GM21737 (cell line): Measurements from ENCODE around the gene CIZ1.
"Not testable (repeated sequence)": the region's sequence is repeated elsewhere in the genome, so short reads cannot be mapped to it uniquely, and the experiment has no call there.

Source experiments
- ATAC-seq: cut with Tn5 transposase; IDR thresholded peaks from one replicate; pipeline ENCODE4 v1.9.1; 2021; ENCODE audit warnings: mild to moderate bottlenecking, moderate library complexity; ENCODE audit not compliant: unreplicated experiment

CIZ1 gene, protein sequence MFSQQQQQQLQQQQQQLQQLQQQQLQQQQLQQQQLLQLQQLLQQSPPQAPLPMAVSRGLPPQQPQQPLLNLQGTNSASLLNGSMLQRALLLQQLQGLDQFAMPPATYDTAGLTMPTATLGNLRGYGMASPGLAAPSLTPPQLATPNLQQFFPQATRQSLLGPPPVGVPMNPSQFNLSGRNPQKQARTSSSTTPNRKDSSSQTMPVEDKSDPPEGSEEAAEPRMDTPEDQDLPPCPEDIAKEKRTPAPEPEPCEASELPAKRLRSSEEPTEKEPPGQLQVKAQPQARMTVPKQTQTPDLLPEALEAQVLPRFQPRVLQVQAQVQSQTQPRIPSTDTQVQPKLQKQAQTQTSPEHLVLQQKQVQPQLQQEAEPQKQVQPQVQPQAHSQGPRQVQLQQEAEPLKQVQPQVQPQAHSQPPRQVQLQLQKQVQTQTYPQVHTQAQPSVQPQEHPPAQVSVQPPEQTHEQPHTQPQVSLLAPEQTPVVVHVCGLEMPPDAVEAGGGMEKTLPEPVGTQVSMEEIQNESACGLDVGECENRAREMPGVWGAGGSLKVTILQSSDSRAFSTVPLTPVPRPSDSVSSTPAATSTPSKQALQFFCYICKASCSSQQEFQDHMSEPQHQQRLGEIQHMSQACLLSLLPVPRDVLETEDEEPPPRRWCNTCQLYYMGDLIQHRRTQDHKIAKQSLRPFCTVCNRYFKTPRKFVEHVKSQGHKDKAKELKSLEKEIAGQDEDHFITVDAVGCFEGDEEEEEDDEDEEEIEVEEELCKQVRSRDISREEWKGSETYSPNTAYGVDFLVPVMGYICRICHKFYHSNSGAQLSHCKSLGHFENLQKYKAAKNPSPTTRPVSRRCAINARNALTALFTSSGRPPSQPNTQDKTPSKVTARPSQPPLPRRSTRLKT

DNA sequence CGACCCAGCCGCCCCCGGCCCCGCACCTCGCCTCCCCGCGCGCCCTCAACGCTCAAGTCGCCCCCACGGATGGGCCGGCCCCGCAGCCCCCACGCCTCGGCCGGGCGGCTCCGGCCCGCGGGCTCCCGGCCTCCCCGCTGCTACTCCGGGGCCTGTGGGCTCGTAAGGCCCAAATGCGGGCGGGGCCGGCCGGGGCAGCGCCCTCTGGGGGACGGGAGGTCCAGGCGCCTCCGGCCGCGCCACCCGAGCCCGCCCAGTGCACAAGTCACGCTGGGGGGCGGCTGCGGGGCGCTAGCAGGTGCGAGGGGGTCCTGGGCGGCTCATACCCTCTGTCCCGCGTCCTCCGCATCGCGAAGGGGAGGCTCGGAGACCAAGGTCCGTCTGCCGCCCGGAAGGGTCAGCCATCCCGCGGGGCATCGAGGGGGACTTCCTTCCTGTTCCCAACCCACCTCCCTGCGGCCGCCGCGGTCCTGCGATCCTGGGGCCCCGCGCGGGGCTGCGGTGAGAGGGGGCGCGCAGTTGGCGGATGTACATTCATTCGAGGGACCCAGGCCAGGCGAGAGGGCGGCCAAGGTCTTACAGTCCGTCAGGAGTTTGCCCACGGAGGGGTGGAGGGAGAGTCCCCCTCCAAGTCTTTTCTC, at the start of gene CIZ1:
TSS of gene CIZ1 (minus strand) at position 167 of the 641 bp plus-strand sequence. CDS start 715 bp downstream, outside the sequence.
- ATAC-seq, result peak; percentile 75

DNA sequence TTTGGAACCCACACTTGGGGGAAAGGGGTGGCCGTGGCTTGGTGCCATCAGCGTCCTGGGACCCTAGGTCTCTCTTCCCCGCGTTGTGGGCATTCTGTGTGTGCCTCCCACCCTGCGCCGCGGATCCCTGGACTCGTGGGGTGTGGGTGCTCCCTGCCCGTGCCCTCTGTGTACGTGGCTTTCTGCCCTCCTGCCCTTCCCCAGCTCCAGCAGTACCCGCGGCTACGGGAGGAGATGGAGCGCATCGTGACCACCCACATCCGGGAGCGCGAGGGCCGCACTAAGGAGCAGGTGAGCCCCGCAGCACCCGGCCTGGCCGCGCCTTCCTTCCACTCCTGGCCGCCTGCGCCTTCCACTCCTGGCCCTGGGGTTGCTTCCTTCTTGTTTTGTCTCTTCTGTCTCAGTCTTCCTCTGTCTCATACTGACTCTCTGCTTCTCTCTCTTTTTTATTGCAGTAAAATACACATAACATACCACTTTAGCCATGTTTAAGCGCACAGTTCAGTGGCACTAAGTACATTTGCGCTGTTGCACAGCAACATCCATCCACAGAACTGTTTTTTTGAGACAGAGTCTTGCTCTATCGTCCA, 42.5 kb upstream of the CIZ1 start:
- ATAC-seq, result no peak

DNA sequence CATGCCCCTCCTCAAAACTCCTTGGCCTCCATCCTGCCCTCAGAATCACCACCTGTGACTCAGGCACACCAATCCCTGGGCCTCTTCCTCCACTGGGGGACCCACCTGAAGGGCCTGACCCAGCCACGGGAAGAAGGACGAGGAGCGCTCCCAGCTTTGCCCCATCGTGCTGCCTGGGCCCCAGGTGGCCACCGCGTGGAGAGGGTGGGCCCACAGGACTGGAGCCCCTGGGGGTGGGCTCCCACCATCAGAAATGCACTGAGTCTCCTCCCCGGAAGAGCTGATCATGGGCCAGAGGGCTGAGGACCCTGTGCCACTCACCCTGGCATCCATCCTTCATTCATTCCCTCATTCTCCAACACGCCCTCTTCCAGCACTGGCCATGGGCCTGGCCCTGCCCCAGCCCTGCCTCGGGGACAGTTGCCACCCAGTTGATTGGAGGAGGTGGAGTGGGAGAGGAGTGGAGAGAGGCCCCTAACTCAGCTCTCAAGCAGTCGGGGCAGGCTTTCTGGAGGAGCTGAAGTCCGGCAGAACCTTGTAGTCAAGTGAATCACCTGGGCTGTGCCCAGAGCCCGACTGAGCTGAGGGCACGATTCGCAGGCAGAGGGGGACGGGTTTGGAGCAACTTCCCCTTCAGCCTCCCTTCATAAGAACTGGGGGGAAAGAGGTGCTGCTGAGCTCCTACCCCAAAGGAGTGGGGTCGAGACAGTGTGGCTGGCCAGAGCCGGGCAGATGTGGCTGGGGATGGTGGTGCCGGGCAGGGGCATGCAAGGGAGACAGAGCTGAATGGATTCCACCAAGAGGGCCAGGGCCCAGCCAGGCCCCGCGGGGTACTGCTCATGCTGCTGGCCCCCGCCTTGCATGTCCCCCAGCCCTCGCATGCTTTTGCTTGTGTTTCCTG, 41.4 kb upstream of the CIZ1 start:
- ATAC-seq, result no peak

DNA sequence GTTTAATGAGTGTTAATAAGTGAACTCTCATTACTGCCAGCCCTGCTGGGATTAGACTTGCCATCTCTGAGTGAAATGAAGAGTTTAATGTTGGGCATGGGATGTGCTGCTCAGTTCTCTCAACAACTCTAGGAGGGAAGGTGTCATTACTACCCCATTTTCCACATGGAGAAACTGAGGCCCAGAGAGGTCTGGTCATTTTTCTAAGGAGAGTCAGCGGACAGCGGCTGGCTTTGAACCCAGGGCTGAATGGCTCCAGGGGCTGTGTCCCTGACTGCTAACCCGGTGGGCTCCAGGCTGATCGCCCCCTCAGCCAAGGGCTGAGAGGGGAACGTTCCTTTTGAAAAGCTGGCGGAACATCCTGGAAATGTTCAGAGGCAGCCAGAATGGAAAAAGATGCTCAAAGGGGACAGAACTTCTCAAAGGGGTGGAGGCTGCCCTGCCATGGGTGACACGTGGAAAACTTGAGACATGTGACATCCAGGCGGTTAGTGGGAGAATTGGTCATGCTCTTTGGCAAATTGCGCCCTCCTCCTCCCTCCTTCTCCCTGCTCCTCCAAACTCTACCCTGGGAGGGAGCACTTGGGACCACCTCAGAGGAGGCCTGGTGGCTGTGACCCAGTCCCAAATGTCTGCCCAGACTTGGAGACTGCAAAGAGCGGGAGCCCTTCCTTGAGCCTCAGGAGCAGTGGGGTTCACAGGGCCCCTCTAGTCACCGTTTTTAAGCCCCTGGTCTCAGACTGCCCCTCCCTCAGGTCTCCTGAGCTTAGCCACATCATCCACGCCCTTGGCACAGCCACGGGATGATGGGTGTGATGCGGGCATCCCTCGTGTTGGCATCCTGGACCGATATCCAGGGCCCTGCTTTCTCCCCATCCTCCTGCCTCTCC, 40.5 kb upstream of the CIZ1 start:
- ATAC-seq, result no peak

DNA sequence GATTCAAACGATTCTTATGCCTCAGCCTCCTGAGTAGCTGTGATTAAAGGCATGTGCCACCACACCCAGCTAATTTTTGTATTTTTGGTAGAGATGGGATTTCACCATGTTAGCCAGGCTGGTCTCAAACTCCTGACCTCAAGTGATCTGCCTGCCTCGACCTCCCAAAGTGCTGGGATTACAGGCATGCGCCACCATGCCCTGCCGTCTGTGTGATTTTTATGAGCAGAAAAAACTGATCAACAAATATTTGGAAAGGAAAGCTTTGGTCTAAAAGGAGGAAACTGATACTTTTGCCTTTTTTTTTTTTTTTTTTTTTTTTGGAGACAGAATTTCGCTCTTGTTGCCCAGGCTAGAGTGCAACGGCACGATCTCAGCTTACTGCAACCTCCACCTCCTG, 39.5 kb upstream of the CIZ1 start:
- not testable (repeated sequence) for ATAC-seq

DNA sequence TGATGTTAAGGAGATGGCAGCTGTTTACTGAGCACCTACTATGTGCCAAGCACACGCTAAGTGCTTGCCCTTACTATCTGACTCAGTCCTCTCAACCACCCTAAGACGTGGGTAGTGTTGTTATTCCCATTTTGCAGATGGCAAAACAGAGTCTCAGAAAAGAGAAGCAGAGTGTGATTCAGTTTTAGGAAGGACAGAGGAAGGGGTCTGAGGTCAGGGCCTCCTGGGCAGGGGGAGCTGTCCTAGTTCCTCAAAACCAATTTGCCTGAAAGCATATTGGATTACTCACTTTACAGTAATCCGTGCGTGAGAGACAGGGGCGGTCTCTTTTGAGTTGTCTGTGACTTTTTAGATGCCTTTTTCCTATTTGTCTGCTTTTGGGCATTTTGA, 35.0 kb upstream of the CIZ1 start:
- no peak for ATAC-seq

DNA sequence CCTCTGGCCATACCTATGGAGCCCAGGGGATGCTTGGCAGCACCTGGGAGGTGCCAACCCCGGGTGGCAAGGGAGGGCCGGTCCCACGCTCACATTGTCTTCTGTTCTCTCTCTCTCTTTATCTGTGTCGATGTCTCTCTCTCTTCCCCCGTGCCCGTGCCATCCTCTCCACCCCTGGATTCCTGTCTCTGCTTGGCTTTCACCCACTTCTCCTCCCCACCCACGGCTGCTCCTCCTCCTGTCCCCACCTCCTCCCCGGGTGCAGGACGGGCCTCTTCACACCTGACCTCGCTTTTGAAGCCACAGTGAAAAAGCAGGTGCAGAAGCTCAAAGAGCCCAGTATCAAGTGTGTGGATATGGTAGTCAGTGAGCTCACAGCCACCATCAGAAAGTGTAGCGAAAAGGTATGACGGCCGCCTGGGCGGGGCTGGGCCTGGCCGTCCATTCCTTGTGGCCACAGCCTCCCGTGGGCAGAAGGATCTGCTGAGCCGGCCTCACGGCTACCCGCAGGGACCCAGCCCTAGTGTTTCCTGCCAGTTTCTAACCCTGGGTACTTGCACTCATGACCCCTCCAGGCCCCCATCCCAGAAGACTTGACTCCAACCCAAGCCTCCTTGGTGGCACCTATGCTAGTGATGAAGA, 34.5 kb upstream of the CIZ1 start:
- no peak for ATAC-seq

DNA sequence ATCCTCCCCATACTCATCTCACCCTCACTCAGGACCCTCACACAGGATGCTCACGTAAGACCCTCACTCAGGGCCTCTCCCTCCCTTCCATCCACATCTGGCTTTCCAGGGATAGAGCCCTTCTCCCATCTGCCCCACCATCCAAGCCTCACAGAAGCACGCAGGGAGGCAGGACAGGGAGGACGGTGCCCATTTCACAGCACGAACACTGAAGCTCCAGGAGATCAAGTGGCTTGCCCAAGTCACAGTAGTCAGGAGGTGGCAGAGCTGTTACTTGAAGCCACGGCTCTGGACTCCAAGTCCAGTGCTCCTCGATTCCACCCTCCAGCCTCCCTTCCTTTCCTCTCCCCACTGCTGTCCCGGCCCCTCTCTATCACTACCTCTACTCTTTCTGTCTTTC, 33.5 kb upstream of the CIZ1 start:
- ATAC-seq, result no peak

DNA sequence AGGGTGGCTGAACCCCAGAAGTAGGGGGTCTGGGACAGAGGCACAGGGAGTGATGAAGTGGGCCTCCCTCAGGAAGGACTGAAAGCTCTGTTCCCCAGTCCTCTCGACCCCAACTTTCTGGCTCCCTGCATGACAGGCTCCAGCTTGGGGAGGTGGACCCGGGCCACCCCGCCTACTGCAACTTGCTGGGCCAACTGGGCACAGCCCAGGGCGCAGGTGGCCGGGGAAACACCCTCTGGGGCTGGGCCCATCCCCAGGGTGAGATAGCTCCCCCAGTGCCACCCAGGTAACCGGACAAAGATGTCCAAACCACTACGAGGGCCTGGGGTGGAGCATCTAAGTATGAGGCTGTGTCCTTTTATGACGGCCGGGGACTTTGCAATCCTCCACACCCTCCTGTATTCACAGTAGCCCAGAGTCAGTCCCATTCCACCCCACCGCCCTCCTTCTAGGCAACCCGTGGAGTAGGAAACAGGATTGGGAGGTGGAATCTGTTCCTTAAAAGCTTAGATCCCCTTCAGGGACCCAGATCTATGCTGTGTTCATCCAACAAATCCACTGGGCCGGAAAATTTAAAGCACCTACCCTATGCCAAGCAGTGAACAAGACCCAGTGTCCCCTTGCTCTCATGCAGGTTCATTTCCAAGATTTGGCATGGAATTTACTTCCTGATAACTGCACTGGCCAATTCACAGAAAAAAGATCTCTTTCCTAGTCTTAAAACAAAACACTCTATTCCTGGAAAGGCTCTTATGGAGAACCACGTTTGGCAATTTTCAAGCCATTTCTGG, 31.7 kb upstream of the CIZ1 start:
- ATAC-seq, result no peak

DNA sequence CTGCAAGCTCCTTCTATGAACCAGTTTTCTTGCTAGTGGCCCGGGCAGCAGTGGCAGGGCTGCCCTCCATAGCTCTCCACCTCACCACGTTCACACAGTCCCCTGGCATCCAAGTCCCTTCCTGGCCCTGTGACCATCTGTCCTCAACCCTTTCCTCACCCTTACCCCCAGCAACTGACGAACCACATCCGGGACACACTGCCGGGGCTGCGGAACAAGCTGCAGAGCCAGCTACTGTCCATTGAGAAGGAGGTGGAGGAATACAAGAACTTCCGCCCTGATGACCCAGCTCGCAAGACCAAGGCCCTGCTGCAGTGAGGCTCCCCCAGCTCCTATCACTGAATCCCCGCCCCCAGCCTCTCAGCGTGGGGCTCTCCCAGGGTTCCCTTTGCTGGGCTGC, 30.7 kb upstream of the CIZ1 start:
- ATAC-seq, result no peak

DNA sequence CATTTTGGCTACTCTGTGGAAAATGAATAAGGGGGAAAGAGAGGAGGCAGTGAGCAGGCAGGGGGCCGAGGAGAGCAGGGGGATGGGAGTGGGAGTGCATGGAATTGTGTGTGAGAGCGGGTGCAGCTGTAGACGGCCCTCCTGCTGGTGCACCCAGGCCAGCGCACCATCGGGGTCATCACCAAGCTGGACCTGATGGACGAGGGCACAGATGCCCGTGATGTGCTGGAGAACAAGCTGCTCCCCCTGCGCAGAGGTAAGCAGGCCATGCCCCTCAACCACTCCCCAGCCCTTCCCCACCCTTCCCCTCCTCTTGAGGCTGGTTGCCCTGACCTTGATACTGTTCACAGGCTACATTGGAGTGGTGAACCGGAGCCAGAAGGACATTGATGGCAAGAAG, 28.5 kb upstream of the CIZ1 start:
- no peak for ATAC-seq

DNA sequence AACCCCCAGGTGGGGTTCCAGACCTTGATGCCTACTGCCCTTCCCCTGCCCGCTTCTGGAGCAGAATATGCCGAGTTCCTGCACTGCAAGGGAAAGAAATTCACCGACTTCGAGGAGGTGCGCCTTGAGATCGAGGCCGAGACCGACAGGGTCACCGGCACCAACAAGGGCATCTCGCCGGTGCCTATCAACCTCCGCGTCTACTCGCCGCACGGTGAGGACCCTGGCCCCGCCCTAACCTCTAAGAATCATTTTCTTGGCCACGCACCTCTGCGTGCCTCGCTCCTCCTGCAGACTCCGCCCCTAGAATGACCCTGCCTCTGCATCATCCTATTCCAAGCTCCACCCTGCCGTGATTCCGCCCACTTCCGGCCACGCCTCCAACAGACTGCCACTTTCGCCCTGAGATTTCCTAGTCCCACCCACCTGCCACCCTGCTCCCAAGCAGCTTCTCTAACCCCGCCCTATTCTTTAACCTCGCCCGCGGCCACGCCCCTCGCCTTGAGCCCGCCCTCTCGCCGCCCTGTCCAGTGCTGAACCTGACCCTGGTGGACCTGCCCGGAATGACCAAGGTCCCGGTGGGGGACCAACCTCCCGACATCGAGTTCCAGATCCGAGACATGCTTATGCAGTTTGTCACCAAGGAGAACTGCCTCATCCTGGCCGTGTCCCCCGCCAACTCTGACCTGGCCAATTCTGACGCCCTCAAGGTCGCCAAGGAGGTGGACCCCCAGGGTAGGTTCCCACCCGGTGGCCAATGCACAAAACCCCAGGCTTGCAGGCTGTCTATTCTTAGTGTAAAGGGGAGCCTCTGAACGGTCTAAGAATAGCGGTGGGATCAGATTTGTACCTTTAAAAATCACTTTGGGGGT, 27.4 kb upstream of the CIZ1 start:
- ATAC-seq, result peak; percentile 83

DNA sequence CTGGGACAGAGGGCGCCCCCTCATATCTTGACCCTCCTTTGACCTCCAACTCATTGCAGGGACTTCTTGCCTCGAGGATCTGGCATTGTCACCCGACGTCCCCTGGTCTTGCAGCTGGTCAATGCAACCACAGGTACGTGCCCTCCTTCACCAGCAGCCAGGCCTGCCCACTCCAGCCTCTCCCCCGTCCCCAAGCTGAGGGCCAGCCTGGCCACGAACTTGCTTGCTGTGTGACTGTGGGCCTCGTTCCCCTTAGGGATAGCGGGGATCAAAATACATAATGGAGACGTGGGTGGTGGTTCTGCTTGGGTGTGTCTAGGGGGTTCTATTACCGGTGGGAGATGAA, 26.8 kb upstream of the CIZ1 start:
- ATAC-seq, result no peak

DNA sequence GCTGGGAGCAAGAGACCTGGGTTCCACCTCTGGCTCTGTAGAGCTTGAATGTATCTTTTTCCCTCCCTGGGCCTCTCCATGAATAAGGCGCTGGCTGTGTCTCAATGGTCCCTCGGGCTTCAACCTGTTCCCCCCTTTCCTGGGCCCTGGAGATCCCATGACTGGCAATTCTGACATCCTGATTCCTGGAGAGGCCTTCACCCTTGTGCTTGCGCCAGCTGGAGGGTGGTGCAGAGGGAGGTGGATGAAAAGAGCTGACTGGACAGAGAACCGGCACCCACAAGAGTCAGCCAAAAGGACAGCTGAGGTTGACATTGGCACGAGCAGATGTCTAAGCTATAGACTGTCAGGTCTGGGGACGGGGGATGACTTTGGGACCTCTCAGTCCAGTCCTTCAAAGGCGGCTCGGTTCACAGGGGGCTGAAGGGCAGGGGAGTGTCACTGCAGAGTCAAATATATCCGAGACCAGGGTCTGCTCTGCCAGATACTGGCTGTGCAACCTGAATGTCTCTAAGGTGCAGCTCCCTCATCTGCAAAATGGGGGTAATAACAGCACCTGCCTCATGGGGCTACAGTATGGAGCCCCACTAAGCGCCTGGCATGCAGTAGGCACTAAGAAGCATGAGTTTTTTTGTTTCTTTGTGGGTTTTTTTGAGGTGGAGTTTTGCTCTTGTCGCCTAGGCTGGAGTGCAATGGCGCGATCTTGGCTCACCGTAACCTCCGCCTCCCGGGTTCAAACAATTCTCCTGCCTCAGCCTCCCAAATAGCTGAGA, 25.6 kb upstream of the CIZ1 start:
- ATAC-seq, result no peak

DNA sequence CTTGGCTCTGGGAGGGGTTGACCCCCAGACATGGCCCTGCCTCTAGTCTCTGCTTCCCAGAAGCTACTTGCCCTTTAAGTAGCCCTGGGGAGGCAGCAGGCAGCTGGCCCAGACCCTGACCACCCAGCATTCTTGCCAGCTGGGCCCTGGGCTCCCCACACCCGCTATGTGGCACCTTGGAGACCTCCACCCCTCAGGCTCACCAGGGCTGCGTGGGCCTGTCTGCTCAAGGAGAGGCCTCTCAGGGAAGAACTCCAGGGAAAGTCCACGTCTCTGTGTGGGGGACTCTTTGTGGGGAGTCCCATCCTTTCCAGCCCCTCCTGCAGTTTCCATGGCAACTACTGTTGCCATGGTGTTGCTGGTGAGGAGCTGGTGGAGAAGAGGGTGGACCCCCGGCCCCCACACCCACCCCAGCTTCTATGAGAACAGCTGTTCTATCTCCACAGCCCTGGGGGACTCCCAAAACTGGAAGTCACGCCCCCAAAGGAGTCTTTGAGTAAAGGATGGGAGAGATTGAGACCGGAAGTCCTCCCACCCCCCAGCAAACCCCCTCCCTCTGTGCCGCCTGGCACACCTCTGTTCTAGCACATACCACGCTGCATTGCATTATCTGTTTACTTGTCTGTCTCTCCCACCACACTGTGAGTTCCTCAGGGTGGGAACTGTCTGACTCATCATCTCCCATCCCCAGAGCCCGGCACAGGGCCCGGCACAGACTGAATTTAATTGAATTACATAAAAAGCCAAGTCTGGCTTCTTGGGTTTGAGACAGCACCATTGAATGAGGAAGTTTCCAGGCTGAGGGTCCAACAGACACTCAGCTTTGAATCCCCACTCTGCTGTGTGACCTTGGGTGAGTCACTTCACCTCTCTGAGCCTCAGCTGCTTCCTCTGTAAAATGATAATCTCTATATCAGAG, 24.4 kb upstream of the CIZ1 start:
- ATAC-seq, result no peak
